ENCODE data around the gene ROR1. TPM values are rescaled to one million over a fixed set of nuclear protein-coding genes. Genes with fewer than 3 reads are reported as not detected.

ROR1 gene
- total and polyA plus RNA-seq, 10 of the 15 experiments (the other 5 are each of a cell fraction or from before 2014, with no cell fraction given): 0.02 to 0.08 (median 0.05) TPM; not detected in 6

DNA sequence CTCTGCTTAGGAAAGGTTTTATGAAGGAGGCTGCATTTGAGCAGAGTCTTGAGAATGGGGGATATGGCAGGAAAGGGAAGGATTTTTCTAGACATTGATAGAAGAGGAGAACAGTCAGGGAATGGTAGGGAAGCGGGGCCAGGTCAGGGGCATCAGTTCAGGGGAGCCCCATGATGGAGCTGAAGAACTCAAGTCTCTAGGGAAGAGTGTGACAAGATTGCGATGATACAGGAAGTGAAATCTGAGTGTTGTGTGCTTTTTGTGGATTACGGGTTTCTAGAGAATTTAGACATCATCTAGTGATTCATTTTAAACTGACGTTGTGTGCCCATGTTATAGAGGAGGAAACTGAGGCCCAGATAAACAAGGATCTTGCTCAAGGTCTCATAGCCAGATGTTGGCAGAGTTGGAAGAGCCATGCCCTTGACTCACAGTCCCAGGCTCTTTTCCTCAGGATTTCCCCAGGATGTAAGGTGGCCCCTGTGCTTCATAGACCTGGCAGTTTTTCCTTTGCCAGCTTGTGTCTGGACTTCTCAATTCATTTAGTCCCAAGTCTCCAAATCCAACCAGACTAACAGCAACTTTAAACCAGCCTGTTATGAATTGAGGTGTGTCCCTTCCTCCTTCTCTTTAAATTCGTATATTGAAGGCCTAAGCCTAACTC, 130.3 kb downstream of the ROR1 start:
- Histone ChIP-seq H3K79me2 (ENCODE audit: control insufficient read depth, insufficient read depth, low read length) (no peaks in the 10 kb centered on the region), H3K4me1 (ENCODE audit: control insufficient read depth, insufficient read depth, low read length) (no peaks in the 10 kb centered on the region), H3K9ac (ENCODE audit: control insufficient read depth, insufficient read depth, low read length) (no peak overlapping the region), H3K4me3 (no peak overlapping the region), H3K4me2 (ENCODE audit: control insufficient read depth, insufficient read depth) (no peak overlapping the region), H4K20me1 (ENCODE audit: control insufficient read depth, insufficient read depth) (no peaks in the 10 kb centered on the region), H2AFZ (ENCODE audit: control insufficient read depth, low read depth, low read length) (no peak overlapping the region), H3K36me3 (ENCODE audit: control insufficient read depth in 2 of 2, insufficient read depth in 2 of 2, low read length in 1 of 2) (no peaks in the 10 kb centered on the region), H3K27me3 (replicated peaks in 1 of 2; ENCODE audit: control insufficient read depth in 2 of 2, insufficient read depth in 2 of 2, low read length in 1 of 2) (no peaks in the 10 kb centered on the region; a peak in 2 of 4 replicates), H3K9me3 (replicated peaks; ENCODE audit: control insufficient read depth, insufficient read depth, low read length) (no peaks in the 10 kb centered on the region), H3K27ac (ENCODE audit: control insufficient read depth, insufficient read depth) (no peak overlapping the region)
- 0 out of 3 replicates have a peak, but pooled peaks have one; percentile 20 for ATAC-seq
- 18% methylated on average over 5 of the region's 5 CpGs for WGBS (ENCODE audit: insufficient coverage, insufficient replicate concordance, low lambda C conversion rate, missing lambda C conversion rate)
- DNase-seq (ENCODE audit: low read depth, low spot score): no peak
- BruUV-seq (replicated peaks): no TSS peak
- intact Hi-C loops (cut with micrococcal nuclease; ENCODE audit: unreplicated experiment) (no loop called here), in situ Hi-C loops (cut with MboI) (no loop called here)
- CTCF ChIA-PET: interaction anchor here (0.6 to 3.3 kb wide), 4 partner anchors 10 to 1809 kb away, joined by 3 to 14 read pairs (median 4); no protein-coding TSS in a partner anchor
- RAD21 ChIA-PET (ENCODE audit: unreplicated experiment): interaction anchor here (1.4 to 2.4 kb wide), 2 partner anchors 10 to 212 kb away, joined by 4 to 9 read pairs; no protein-coding TSS in a partner anchor
- POLR2A ChIA-PET: no interaction called here
- FAIRE-seq: no peak
- SMC1A ChIA-PET (ENCODE audit: uncharacterized antibody, unreplicated experiment): interaction anchor here (1.6 to 4.0 kb wide), 2 partner anchors 11 to 12 kb away, joined by 6 to 11 read pairs; no protein-coding TSS in a partner anchor
- no peak for TF ChIP-seq SMARCA5 (IDR thresholded peaks at IDR 0.05)
- no peak for TF ChIP-seq ATF7 (IDR thresholded peaks at IDR 0.05; ENCODE audit: low read depth)
- no peak for TF ChIP-seq REST (IDR thresholded peaks at IDR 0.05; ENCODE audit: low read depth, low read length)
- TF ChIP-seq TAF1 (IDR thresholded peaks at IDR 0.05; ENCODE audit: borderline replicate concordance, low read depth, low read length): no peak
- no peak for TF ChIP-seq SIX5 (IDR thresholded peaks at IDR 0.05; ENCODE audit: low read depth, low read length, severe bottlenecking)
- TF ChIP-seq EED (IDR thresholded peaks at IDR 0.05; ENCODE audit: low read depth): no peak
- no peak for TF ChIP-seq HDAC6 (IDR thresholded peaks at IDR 0.05; ENCODE audit: unreplicated experiment)
- TF ChIP-seq MTA3 (IDR thresholded peaks at IDR 0.05; ENCODE audit: borderline replicate concordance, low read length): no peak
- no peak for TF ChIP-seq SRF (IDR thresholded peaks at IDR 0.05; ENCODE audit: low read depth in 2 of 2, low read length in 2 of 2)
- no peak for TF ChIP-seq POLR2A (IDR thresholded peaks at IDR 0.05; ENCODE audit: low read depth, low read length)
- TF ChIP-seq ZBTB40 (IDR thresholded peaks at IDR 0.05; ENCODE audit: borderline replicate concordance): no peak
- TF ChIP-seq YBX1 (IDR thresholded peaks at IDR 0.05): no peak
- no peak for TF ChIP-seq E2F8 (IDR thresholded peaks at IDR 0.05; ENCODE audit: low read depth, partially characterized antibody)
- no peak for TF ChIP-seq NRF1 (conservative IDR thresholded peaks at IDR 0.05; ENCODE audit: low read depth, low read length)
